Neural cell (in vitro differentiated cells): ENCODE measurements around the gene CRAMP1. TPM values are rescaled to one million over a fixed set of nuclear protein-coding genes. Genes with fewer than 3 reads are reported as not detected.

Experiments used
- H2AFZ ChIP-seq: fragments of 200-600, 300-800 bp; sonication (generic), shearing (Covaris generic); 2 replicates; pipeline ENCODE4 v1.6.0; 2014; ENCODE audit warnings: low read depth, mild to moderate bottlenecking, antibody characterized with exemption, low read length, moderate library complexity
- H3F3A ChIP-seq: fragments of 200-600 bp; shearing (Covaris generic); 2 replicates; pipeline ENCODE4 v1.6.1; 2016; ENCODE audit warnings: mild to moderate bottlenecking, moderate library complexity, mixed read lengths, antibody characterized with exemption, low read length; ENCODE audit not compliant: insufficient read depth, poor library complexity, severe bottlenecking
- H3K27ac ChIP-seq: fragments of 200-600, 300-800 bp; sonication (generic), shearing (Covaris generic); 2 replicates; pipeline ENCODE4 v1.5.1; 2014; ENCODE audit warnings: mild to moderate bottlenecking, low read length, moderate library complexity
- H3K27me3 ChIP-seq: fragments of 300-800, 200-600 bp; sonication (generic), shearing (Covaris generic); 2 replicates; pipeline ENCODE4 v1.6.0; 2014; ENCODE audit warnings: mild to moderate bottlenecking, low read depth, low read length, moderate library complexity; ENCODE audit not compliant: insufficient read depth
- H3K36me3 ChIP-seq: fragments of 300-800, 200-600 bp; sonication (generic), shearing (Covaris generic); 2 replicates; pipeline ENCODE4 v1.5.1; 2014; ENCODE audit warnings: mild to moderate bottlenecking, antibody characterized with exemption, low read length, moderate library complexity; ENCODE audit not compliant: insufficient read depth
- H3K4me2 ChIP-seq: fragments of 300-800, 200-600 bp; sonication (generic), shearing (Covaris generic); 2 replicates; pipeline ENCODE4 v1.6.0; 2014; ENCODE audit warnings: mild to moderate bottlenecking, low read length
- H3K4me3 ChIP-seq: fragments of 300-800, 200-600 bp; sonication (generic), shearing (Covaris generic); 2 replicates; pipeline ENCODE4 v1.5.1; 2014; ENCODE audit warnings: mild to moderate bottlenecking, low read length, moderate library complexity
- H3K79me2 ChIP-seq: fragments of 200-600 bp; shearing (Covaris generic); replicated peaks from 2 replicates; pipeline ENCODE4 v1.6.0; 2014; ENCODE audit warnings: mild to moderate bottlenecking, low read length, moderate library complexity; ENCODE audit not compliant: insufficient read depth
- H3K9ac ChIP-seq: fragments of 300-800, 200-600 bp; sonication (generic), shearing (Covaris generic); 2 replicates; pipeline ENCODE4 v1.6.1; 2016; ENCODE audit warnings: mild to moderate bottlenecking, low read length, mixed read lengths
- H3K9me2 ChIP-seq: fragments of 200-600 bp; shearing (Covaris generic); 2 replicates; pipeline ENCODE4 v1.6.1; 2016; ENCODE audit warnings: mild to moderate bottlenecking, low read length, mixed read lengths; ENCODE audit not compliant: insufficient read depth
- H3K9me3 ChIP-seq: fragments of 200-600, 300-800 bp; sonication (generic), shearing (Covaris generic); 2 replicates; pipeline ENCODE4 v1.6.1; 2016; ENCODE audit warnings: mild to moderate bottlenecking, mixed run types, low read length, moderate library complexity, mixed read lengths
- H4K20me1 ChIP-seq: fragments of 200-600 bp; shearing (Covaris generic); 2 replicates; pipeline ENCODE4 v1.6.1; 2016; ENCODE audit warnings: mild to moderate bottlenecking, mixed run types; ENCODE audit not compliant: insufficient read depth
- CTCF ChIP-seq: fragments of 450-650 bp; IDR thresholded peaks from 2 replicates; pipeline ENCODE4 v1.5.1; 2014; ENCODE audit warnings: antibody characterized with exemption, mild to moderate bottlenecking, moderate library complexity; ENCODE audit not compliant: poor library complexity, severe bottlenecking
- EP300 ChIP-seq: fragments of 450-650 bp; conservative IDR thresholded peaks from 2 replicates; pipeline ENCODE4 v1.6.1; 2014; ENCODE audit warnings: antibody characterized with exemption, mild to moderate bottlenecking, moderate library complexity; ENCODE audit not compliant: poor library complexity, severe bottlenecking
- EZH2 ChIP-seq: fragments of 200-600, 300-800 bp; shearing (Covaris generic), sonication (generic); IDR thresholded peaks from 2 replicates; pipeline ENCODE4 v1.6.1; 2014; ENCODE audit warnings: antibody characterized with exemption, low read length, borderline replicate concordance, mild to moderate bottlenecking; ENCODE audit not compliant: insufficient read depth, poor library complexity, severe bottlenecking
- MXI1 ChIP-seq: fragments of 450-650 bp; conservative IDR thresholded peaks from 2 replicates; pipeline ENCODE4 v1.6.1; 2014; ENCODE audit warnings: antibody characterized with exemption, mild to moderate bottlenecking; ENCODE audit not compliant: poor library complexity, severe bottlenecking
- POLR2AphosphoS5 ChIP-seq: IDR thresholded peaks from 2 replicates; pipeline ENCODE4 v1.6.1; 2012
- RAD21 ChIP-seq: fragments of 450-650 bp; conservative IDR thresholded peaks from 2 replicates; pipeline ENCODE4 v1.6.1; 2014; ENCODE audit warnings: antibody characterized with exemption, mild to moderate bottlenecking, moderate library complexity
- REST ChIP-seq: IDR thresholded peaks from 2 replicates; pipeline ENCODE4 v1.6.1; 2012; ENCODE audit warnings: borderline replicate concordance
- SMC3 ChIP-seq: fragments of 450-650 bp; conservative IDR thresholded peaks from 2 replicates; pipeline ENCODE4 v1.6.1; 2014; ENCODE audit warnings: antibody characterized with exemption, mild to moderate bottlenecking, moderate library complexity; ENCODE audit not compliant: poor library complexity
- TAF1 ChIP-seq: IDR thresholded peaks from 2 replicates; pipeline ENCODE4 v1.6.1; 2012; ENCODE audit warnings: low read depth
- polyA plus RNA-seq: library from polyadenylated mRNA; depleted of rRNA; stranded (reverse); fragments of >200 nt; gene quantifications from 2 replicates; pipeline ENCODE4 v1.2.3, GENCODE V29; 2014

Gene CRAMP1
- polyA plus RNA-seq, 1 donor from 2014 or later, result 11.1 TPM

- H3K9me3 ChIP-seq, result no peaks in the 10 kb centered on the region
- H3K36me3 ChIP-seq, result no peaks in the 10 kb centered on the region
- TF ChIP-seq TAF1 (no peak), RAD21 (no peak), SMC3 (no peak), EZH2 (no peak)
Observed at GRCh38 chr16:1572673-1573072, 39.5 kb upstream of the CRAMP1 start.

GRCh38 chr16:1573301-1573700, 38.9 kb upstream of the CRAMP1 start:
- Histone ChIP-seq H3K4me3 (no peak overlapping the region), H3K27me3 (no peaks in the 10 kb centered on the region), H2AFZ (no peak overlapping the region), H3K79me2 (no peaks in the 10 kb centered on the region), H3K36me3 (no peaks in the 10 kb centered on the region), H3K9ac (no peak overlapping the region), H3K27ac (no peak overlapping the region), H3K4me2 (no peak overlapping the region), H3K9me2 (no peaks in the 10 kb centered on the region), H4K20me1 (no peaks in the 10 kb centered on the region), H3F3A (no peaks in the 10 kb centered on the region), H3K9me3 (no peaks in the 10 kb centered on the region)
- no peak for TF ChIP-seq MXI1
- no peak for TF ChIP-seq EZH2
- no peak for TF ChIP-seq CTCF
- no peak for TF ChIP-seq POLR2AphosphoS5
- no peak for TF ChIP-seq SMC3
- TF ChIP-seq REST, result no peak
- TF ChIP-seq EP300, result no peak
- TF ChIP-seq TAF1, result no peak
- no peak for TF ChIP-seq RAD21

More at GRCh38 chr16:1572673-1573072, 39.5 kb upstream of the CRAMP1 start:
- H3K9ac ChIP-seq, result no peak overlapping the region
- H3F3A ChIP-seq, result no peaks in the 10 kb centered on the region
- no peak overlapping the region for H3K4me2 ChIP-seq
- no peak overlapping the region for H3K4me3 ChIP-seq
- no peaks in the 10 kb centered on the region for H4K20me1 ChIP-seq
- H2AFZ ChIP-seq, result no peak overlapping the region
- H3K79me2 ChIP-seq, result no peaks in the 10 kb centered on the region
- no peak overlapping the region for H3K27ac ChIP-seq
- no peaks in the 10 kb centered on the region for H3K27me3 ChIP-seq
- no peaks in the 10 kb centered on the region for H3K9me2 ChIP-seq

DNA sequence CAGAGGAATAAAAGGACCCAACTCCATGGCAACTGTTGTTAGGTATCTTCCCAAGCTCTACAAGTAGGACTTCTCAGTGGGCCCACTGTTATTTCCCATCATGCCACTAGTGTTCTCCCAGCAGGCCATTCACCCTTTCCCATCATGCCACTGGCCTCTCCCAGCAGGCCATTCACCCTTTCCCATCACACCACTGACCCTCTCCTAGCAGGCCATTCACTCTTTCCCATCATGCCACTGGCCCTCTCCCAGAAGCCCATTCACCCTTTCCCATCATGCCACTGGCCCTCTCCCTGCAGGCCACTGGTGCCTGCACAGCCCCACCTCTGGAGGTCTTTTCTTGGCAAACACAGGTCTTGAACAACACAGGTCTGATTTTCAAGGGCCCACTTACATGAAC, 36.6 kb upstream of the CRAMP1 start:
- no peaks in the 10 kb centered on the region for H3K27me3 ChIP-seq
- no peaks in the 10 kb centered on the region for H4K20me1 ChIP-seq
- H3K9me3 ChIP-seq, result no peaks in the 10 kb centered on the region
- H3K27ac ChIP-seq, result no peak overlapping the region
- H3K79me2 ChIP-seq, result no peaks in the 10 kb centered on the region
- H3K9ac ChIP-seq, result no peak overlapping the region
- no peak overlapping the region for H3K4me2 ChIP-seq
- H2AFZ ChIP-seq, result no peak overlapping the region
- no peaks in the 10 kb centered on the region for H3K36me3 ChIP-seq
- TF ChIP-seq MXI1 (no peak), REST (no peak), EP300 (no peak), CTCF (no peak), EZH2 (no peak), RAD21 (no peak), SMC3 (no peak), POLR2AphosphoS5 (no peak), TAF1 (no peak)
- no peaks in the 10 kb centered on the region for H3K9me2 ChIP-seq
- no peak overlapping the region for H3K4me3 ChIP-seq
- no peaks in the 10 kb centered on the region for H3F3A ChIP-seq
